Measurements from ENCODE around the gene PEX5.
"Not testable (repeated sequence)": the region's sequence is repeated elsewhere in the genome, so short reads cannot be mapped to it uniquely, and the experiment has no call there.

PEX5 gene

GRCh38 chr12:7178481-7178880 is 11.0 kb upstream of the PEX5 start:
- ChIA-PET CTCF (interaction anchor here (1.0 to 1.5 kb wide), 3 partner anchors 10 to 38 kb away, joined by 3 to 6 read pairs (median 4); partner anchors contain the start of gene PEX5), POLR2A (no interaction called here)
- no peak for TF ChIP-seq CTCF (IDR thresholded peaks at IDR 0.05; ENCODE audit: insufficient read depth, low read length, missing control alignments)
- no peak for DNase-seq (ENCODE audit: low read depth, low spot score)
- no peak overlapping the region for H3K4me3 ChIP-seq (ENCODE audit: low read depth, low read length)

GRCh38 chr12:7180685-7181084 is 8.8 kb upstream of the PEX5 start:
- CTCF ChIA-PET = interaction anchor here (0.6 to 3.0 kb wide), 3 partner anchors 18 to 39 kb away, joined by 3 to 14 read pairs (median 10); no protein-coding TSS in a partner anchor
- no peak for TF ChIP-seq CTCF (IDR thresholded peaks at IDR 0.05; ENCODE audit: insufficient read depth, low read length, missing control alignments)
- POLR2A ChIA-PET = no interaction called here
- DNase-seq (ENCODE audit: low read depth, low spot score) = no peak
- H3K4me3 ChIP-seq (ENCODE audit: low read depth, low read length) = no peak overlapping the region

- H3K4me3 ChIP-seq (ENCODE audit: low read depth, low read length); DNase-seq (ENCODE audit: low read depth, low spot score); POLR2A ChIA-PET: not testable (repeated sequence)
- CTCF ChIA-PET = interaction anchor here (1.1 to 5.3 kb wide), 3 partner anchors 18 to 125 kb away, joined by 3 to 100 read pairs (median 10); partner anchors contain the start of gene C1S
Measured at GRCh38 chr12:7186058-7186457, 3.4 kb upstream of the PEX5 start.

GRCh38 chr12:7188562-7189397 is 706 bp upstream of the PEX5 start:
- CTCF ChIA-PET = interaction anchor here (0.6 to 5.3 kb wide), 19 partner anchors 11 to 128 kb away, joined by 3 to 100 read pairs (median 5); partner anchors contain the start of genes C1RL and C1S
- no peak for DNase-seq (ENCODE audit: low read depth, low spot score)
- POLR2A ChIA-PET = interaction anchor here (0.9 kb wide), 1 partner anchor 261 kb away, joined by 3 read pairs; the partner anchor contains the start of gene ATN1
- TF ChIP-seq CTCF (IDR thresholded peaks at IDR 0.05; ENCODE audit: insufficient read depth, low read length, missing control alignments) = peak; percentile 94
- peak overlapping the region; percentile 93 for H3K4me3 ChIP-seq (ENCODE audit: low read depth, low read length)

- ChIA-PET CTCF (interaction anchor here (1.5 to 5.3 kb wide), 5 partner anchors 12 to 77 kb away, joined by 3 to 100 read pairs (median 14); no protein-coding TSS in a partner anchor), POLR2A (no interaction called here)
- peak overlapping the region; percentile 93 for H3K4me3 ChIP-seq (ENCODE audit: low read depth, low read length)
- DNase-seq (ENCODE audit: low read depth, low spot score) = no peak
- TF ChIP-seq CTCF (IDR thresholded peaks at IDR 0.05; ENCODE audit: insufficient read depth, low read length, missing control alignments) = no peak
Measured at GRCh38 chr12:7190268-7191055, 976 bp downstream of the PEX5 start.

GRCh38 chr12:7193674-7194073 is 4.2 kb downstream of the PEX5 start:
- CTCF ChIA-PET = interaction anchor here (0.6 to 1.7 kb wide), 4 partner anchors 10 to 446 kb away, joined by 3 to 4 read pairs (median 4); no protein-coding TSS in a partner anchor
- no peak for TF ChIP-seq CTCF (IDR thresholded peaks at IDR 0.05; ENCODE audit: insufficient read depth, low read length, missing control alignments)
- no peak overlapping the region for H3K4me3 ChIP-seq (ENCODE audit: low read depth, low read length)
- DNase-seq (ENCODE audit: low read depth, low spot score) = no peak
- POLR2A ChIA-PET = interaction anchor here (0.7 kb wide), 1 partner anchor 127 kb away, joined by 3 read pairs; no protein-coding TSS in a partner anchor

Data from AG04449 (cell line).